Measurements from ENCODE around the gene STX10.
"Not testable (repeated sequence)": the region's sequence is repeated elsewhere in the genome, so short reads cannot be mapped to it uniquely, and the experiment has no call there.

The STX10 gene

DNA sequence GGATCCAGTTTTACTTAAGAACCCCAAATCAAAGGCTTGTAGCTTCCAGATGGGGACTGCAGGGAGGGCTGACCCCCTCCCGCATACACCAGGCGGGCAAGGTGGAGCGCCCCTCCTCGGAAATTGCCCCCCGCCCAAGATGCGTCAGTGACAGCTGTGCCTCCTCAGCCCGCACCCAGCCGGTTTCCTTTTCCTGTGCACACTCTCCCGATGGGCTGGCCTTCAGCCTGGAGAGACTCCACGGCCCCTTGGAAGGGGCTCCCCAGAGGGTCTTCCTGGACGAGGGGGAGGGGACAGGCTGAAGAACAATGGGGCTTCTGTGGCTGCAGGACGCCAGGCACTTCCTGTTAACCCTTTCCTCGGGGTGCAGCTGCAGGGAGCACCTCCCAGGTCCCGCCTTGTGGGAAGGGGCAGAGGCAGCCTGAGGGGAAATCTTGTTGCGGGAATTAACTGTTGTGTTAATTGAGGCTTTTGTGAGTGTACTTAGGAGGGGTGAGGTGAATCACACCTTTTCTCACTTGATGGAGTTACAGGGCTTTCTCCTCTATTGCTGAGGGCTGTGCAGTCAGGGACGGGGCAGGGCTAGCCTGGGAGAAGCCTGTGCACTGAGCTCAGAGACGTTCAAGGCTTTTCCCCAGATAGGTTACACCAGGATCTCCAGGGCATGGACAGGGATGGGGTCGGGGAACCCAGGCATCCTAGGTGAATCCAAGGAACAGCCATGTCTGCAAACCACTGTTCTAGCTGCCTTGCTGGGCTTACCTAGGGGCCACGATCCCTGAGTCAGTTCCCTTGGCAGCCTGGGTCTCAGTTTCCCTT lies 14.4 kb upstream of the STX10 start:
- DNase-seq = peak; percentile 31

DNA sequence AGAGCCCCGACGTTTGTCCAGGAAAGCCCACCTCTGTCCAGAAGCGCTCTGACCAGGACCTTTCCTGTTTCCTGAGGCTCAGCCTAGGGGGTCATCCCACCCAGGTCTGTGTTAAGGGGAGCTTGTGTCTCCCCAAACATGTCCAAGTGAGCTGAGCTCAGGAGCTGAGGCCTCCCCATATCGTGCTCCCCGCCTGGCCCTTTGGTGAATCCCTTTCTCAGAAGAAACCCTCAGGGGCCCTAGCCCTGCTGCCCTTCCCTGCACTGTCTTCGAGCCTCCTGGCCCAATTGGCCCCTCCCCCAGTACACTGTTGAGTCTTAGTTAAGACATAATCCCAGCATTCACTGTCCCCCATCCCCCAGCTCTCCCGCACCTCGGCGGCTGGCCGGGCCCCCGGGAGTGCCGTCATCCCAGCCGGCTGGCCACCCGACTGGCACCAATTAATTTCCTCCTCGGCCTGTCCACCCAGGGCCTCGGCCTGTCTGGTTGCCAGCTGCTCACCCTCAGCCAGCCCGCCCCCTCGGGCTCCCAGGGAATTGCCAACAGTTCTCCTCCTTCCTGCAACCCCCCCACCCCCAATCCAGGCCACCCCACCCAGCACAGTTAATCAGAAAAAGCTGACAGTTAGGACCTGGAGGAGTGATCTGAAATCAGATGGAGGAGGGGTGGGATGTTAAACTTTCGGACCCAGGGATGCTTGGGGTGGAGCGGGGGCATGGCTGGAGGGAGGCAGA lies 13.6 kb upstream of the STX10 start:
- peak; percentile 60 for DNase-seq

DNA sequence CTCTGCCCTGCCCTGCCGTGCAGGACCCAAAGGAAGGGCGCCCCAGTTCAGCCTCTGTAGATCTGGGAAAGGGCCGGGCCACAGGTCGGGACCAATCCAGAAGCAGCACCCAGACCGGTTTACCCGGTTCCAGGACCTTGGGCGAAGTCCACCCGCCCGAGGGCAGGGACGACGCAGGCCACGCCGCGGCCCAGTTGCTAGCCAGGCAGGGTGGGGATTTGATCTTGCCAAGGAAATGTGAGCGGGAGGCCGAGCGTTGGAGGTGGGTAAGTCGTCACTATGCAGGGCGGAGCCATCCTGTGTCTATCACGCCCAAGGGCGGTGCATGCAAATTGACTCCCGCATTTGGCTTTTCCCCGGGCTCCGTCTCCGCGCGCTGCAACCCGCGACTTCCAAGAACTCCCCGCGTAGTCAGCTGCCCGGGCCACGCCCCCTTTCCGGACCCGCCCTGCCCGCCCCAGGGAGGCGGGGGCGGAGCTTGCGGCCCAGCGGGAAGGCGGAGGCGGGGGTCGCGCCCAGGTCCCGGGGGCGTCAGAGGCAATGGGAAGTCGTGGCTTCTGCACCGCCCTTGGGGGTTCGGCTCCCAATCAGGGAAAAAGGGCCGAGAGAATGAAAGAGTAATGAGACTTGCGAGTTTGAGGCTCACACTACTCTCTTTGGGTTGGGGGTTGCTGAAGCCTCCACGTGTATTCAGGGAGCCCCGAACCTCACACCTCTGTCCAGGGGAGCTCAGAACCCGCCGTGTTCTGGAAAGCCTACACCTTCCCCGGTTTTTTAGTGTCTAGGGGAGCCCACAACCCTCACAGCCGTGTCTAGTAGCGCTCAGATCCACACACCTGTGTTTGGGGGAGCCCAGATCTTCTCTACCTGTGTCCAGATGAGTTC lies 12.8 kb upstream of the STX10 start:
- peak; percentile 94 for DNase-seq

DNA sequence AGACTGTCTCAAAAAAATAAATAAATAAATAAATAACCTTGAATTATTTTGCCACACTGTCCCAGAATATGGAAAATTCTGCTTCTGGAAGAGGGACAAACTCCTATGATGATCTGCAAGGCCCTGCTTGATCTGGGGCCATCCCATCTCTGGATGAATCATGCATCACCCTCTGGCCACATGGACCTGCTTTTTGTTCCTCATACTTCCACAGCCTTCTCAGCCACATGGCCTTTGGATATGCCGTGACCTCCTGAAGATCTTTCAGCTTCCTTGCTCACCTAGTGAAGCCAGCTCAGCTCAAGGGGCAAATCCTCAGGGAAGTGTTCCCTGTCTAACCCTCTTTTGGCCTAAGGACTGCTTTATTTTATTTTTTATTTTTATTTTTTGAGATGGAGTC lies 10.4 kb upstream of the STX10 start:
- DNase-seq = no peak

DNA sequence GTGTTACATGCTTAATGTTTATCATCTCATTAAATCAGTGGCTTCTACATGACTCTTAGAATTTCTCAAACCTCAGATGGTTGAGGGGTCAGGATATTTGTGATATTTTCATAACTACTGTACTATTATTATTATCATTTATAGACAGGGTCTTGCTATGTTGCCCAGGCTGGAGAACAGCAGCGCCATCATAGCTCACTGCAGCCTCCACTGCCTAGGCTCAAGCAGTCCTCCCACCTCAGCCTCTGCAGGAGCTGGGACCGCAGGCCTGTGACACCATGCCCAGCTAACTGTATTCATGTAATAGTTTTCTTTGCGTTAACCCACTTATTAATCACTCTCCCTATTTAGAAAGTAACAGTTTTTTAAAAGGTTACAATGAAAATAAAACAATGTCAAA lies 9.5 kb upstream of the STX10 start:
- DNase-seq = no peak

DNA sequence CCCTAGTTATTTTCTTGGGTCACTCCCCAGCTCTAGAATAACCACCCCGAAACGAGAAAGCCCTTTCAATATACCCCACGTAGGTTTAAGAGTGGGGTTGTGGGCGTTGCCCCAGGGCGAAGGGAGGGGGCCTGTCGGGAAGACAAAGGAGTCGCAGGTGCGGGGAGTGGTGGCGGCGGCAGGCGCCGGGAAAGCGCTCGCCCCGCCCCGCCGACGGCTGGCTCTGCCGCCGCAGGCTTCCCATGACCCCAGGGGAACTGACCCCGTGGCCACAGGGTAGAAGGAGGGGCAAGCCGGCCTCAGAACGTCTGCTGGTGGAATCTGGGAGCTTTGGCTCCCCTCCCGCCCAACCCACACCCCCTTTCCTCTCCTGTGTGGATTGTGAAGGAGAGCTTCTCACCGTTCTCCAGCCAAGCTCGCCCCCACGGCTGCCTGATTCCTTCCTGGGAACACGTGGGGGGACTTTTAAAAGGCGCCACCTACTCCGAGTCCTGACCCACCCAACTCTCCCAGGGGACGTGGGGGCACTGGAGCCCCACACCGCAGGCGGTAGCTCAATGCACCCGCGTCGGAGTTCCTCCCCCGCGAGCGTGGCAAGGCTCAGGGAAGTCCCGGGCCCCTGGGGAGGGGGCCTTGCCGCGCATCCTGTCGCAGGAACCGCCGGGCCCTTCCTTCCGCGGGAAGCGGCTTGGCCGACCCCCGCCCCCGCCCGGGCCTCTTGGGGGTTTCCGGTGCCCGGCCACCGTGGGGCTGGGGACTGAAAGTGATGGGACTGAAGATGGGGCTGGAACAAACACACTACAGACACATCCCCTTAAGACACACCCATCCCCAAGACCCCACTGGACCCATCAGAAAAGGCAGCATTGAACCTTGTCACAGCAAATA lies 5.5 kb upstream of the STX10 start:
- peak; percentile 56 for DNase-seq

DNA sequence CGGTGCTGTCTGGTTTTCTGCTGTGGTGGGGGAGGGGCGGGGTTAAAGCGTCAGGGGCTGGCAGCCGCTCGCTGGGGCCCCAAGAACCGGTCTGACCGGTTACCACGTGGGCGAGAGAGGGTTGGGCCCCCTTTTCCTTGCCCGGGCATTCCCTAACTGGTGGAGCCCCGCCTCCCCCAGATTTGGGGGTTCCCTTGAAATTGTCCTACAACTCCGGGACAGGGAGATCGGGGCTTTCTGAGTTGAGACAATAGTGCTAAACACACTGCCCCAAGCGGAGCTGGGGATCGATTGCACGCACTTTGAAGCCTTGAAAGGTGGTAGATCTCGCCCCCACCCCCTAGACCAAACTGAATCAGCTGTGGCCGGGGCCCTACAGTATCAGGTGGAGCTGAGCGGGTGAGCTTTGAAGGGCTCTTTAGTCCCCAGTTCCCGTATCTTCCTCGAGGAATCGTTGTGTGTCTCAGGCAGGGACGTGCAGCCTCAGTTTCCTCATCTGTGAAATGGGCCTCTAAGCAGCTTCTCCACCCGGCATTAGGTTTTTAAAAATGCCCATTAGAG lies 4.8 kb upstream of the STX10 start:
- peak; percentile 77 for DNase-seq

DNA sequence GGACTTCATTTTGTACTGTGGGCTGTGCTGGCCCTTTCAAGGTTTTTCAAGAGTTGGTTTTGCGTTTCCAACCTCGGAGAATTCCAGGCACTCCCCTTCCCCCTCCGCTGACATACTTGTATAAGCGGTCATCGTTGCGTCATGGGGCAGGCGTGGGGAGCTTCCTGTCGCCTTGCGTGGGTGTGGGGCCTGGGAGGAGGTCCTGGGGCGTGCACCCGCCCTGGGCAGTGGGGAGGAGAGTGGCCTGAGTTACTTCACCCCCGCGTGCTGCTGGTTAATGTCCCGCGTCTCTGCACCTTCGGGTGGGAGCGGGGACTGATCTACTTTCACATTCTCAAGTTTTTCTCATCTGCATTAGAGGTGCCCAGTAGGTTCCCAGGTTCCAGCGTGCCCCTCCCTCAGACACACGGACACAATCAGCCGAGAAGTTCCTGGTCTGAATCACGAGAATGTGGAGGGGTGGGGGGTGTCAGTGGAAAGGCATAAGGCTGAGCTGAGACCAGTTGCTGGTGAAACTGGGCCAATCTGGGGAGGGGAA lies 4.1 kb upstream of the STX10 start:
- peak; percentile 41 for DNase-seq

DNA sequence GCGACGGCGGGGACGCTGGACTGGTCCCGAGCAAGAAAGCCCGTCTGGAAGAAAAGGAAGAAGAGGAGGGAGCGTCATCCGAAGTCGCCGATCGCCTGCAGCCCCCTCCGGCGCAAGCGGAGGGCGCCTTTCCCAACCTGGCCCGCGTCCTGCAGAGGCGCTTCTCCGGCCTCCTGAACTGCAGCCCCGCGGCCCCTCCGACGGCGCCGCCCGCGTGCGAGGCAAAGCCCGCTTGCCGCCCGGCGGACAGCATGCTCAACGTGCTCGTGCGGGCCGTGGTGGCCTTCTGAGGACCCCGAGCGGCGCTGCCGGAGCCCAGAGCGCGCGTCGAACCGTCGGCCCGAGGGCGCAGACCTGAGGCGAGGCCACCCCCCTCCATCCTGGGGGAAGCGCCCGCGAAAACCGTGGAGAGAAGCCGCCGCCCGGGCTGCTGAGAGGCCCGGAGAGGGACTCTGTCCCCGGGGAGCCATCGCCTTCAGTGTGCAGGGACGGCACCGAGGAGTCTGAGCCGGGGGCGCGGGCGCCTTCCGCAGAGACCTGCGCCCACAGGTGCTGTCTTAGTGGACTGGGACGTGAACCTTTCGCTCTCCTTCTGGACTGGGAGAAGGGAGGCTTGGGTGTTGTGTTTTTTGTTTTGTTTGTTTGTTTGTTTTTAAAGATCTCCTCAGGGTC lies 3.5 kb upstream of the STX10 start:
- no peak for DNase-seq

DNA sequence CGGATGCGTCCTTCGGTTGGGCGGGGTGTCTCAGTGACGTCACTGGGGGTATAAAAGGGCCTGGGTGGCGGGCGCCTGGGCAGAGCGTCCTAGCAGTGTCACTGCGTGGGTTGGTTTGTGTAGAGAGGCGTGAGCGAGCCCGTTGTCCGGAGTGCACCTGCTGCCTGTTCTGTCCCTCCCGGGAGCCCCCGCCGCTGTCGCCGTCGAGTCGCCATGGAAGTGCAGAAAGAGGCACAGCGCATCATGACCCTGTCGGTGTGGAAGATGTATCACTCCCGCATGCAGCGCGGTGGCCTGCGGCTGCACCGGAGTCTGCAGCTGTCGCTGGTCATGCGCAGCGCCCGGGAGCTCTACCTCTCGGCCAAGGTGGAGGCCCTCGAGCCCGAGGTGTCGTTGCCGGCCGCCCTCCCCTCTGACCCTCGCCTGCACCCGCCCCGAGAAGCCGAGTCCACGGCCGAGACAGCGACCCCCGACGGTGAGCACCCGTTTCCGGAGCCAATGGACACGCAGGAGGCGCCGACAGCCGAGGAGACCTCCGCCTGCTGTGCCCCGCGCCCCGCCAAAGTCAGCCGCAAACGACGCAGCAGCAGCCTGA lies 2.9 kb upstream of the STX10 start:
- DNase-seq = peak; percentile 87

DNA sequence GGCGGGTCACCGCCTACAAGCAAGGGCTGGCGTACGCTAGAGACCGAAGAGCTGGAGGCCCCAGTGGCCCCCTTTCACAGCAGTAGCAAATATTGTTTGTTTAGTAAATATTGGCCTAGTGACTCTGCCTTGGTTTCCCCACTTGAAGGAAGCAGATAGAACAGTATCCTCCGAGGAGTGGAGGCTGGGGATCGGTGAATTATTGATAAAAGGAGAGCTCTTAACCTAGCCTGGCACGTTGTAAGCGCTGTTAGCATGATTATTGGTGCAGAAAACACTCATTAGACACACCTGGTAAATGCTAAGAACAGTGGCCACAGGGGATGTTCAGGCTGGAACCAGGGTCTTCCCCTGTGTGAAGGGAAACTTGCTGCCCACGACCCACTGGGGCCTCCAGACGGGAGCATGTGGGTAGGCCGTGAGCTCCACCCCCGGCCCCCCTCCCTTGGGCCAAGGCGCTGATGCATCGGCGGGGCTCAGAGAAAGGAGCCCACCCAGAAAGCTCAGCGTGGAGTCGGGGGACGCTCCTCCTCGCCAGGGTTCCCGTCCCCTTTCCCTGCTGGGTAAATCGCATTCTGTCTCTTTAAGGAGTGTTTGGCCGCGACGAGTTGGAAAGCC lies 2.3 kb upstream of the STX10 start:
- DNase-seq = no peak

DNA sequence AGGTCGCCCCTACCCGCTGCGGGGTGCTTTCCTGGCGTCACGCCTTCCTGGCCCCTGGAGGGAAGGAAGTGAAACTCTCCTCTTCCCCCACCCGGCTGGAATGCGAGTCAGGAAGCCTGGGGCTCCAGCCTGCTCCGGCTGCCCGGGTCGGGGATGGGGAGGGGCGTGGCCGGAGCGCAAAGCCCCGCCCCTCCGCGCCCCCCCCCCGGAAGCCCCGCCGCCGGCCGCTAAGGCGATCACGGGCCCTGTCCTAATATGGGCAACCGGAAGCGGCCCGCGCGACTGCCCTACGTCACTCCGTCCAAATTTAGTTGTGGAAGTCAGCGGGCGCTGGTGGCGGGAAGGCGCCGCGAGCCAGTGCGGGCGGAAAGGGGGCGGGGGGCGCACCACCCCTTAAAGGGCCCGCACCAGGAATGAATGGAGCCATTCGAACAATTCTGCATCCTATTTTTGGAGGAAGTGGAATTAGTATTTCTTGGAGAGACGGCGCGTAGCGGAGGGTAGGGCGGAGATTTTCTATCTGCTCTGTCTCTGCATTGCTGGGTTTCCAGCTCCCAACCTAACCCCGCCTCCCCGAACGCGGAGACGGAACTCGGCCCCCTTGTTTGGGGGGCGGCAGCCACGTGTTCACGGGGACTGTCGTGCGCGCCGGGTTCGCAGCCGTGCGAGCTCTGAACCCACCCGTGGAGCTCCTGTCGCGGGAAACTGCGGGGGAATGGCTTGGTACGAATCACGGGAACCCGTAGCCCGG lies 1.6 kb upstream of the STX10 start:
- peak; percentile 94 for DNase-seq

DNA sequence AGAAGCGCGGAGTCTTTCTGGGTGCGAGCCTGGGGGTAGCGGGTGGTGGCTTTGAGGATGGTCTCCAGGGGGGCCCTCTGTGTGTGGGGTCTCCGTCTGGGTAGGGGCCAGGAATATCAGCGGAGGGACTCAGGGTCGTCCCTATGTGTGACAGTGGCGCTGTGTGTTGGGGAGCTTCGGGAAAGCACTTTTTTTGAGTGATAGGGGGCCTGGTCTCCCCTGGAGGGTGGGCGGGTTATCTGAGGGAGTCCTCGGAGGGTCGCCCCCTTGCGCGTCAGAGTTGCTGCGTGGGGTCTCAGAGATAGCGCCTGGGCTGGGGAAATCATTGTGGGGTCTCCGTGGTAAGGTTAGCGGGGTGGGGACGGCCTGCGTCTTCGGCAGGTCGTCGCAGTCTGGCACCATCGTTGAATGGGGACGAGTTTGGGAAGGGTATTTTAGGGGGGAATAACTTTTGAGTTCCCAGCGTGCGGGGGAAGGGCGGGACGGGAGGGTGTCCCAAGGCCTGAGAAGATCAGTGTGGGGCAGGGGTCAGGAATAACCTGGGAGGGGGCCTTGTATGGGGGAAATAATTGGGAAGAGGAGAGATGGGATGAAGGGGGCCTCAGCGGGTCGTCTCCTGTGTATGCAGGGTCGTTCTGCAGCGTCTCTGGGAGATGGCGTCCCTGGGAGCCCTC lies 893 bp upstream of the STX10 start:
- DNase-seq = no peak

DNA sequence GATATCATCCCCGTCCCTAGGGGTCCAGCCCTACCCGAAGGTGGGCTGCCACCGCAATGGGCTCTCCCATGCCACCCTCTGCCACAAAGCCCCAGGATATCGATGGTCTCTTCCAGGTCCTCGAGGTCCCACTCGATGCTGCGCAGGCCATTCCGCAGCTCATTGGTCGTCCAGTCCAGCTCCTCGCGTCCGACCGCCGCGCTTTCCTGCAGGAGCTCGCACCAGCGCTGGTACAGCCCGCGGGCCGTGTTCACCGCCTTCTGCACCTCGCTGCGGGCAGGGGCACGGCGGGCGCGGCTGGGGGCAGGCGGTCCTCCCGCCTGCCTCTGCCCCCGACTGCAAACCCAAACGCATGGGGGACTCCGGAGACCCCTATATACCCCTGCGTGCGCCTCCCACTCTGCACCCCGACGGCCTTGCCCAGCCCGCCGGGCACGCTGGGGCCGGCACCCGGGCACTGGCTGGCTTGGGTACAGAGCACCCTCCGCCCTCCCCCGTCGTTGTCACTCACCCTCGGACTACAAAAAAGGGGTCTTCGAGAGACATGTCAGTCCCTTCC lies 468 bp downstream of the STX10 start:
- DNase-seq = no peak

DNA sequence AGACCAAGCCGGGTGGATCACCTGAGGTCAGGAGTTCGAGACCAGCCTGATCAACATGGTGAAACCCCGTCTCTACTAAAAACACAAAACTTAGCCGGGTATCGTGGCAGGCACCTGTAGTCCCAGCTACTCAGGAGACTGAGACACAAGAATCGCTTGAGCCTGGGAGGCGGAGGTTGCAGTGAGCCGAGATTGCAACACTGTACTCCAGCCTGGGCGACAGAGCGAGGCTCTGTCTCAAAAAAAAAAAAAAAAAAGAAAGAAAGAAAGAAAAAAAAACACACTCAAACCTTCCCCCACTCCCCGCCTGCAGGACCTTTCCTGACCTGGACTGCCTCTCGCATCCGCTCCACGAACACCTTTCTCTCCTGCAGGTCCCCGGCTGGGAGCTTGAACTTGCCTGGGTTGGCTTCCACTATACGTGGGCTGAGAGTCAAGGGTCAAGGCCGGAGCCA lies 975 bp downstream of the STX10 start:
- not testable (repeated sequence) for DNase-seq

DNA sequence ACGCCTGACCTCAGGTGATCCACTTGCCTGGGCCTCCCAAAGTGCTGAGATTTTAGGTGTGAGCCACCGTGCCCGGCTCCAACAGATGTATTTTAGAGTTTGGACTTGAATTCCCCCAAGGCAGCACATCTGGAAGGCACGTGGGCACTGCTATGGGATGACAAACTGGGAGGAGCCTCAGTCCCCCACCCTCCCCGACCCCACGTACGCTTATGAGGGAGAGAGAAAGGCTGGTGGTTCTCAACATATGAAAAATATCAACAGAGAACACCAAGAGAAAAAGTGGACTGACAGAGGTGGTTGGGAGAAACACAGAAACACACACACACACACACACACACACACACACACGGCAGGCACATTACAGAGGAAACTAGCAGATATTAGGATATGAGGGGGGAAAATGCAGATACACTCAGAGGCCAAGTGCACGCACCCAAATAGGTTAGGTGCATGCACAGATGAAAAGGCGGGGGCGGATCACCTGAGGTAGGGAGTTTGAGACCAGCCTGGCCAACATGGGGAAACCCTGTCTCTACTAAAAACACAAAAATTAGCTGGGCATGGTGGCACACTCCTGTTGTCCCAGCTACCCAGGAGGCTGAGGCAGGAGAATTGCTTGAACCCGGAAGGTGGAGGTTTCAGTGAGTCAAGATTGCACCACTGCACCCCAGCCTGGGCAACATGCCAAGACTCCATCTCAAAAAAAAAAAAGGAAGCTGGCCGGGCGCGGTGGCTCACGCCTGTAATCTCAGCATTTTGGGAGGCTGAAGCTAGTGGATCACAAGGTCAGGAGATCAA lies 3.2 kb downstream of the STX10 start:
- DNase-seq = no peak

DNA sequence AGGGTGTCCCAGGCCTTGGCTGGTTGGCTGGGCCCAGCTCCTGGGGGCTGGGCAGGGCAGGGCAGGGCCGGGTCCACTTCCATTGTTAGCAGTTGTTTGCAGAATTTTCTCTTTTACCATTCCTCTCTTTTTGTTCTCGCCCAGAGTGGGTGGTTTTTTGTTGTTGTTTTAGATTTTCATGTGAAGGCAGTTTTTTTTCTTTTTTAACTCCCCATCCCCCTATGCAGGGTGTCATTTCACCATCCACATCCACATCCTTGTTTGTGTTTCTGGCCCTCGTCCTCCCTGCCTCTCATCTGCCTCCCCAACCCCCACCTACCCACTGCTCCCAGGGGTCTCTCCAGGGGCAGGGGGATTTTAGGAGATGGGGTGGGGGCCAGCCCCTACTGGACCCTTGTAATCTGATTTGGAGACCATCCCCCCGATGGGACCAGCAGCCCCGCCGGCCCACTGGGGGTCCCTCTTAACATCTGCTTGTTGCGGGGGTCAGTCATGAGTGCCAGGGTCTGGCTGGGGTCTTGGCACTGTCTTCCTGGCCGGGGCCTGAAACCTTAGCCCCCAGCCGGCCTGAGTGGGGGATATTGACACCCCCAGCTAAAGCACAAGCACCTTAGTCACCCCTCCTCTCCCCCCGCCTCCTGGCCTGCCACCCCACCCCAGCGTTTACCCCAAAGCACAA lies 10.4 kb downstream of the STX10 start:
- no peak for DNase-seq
